ENCODE measurements around the gene ALKAL2.

ALKAL2 gene

GRCh38 chr2:284896-285492 lies 2.9 kb downstream of the ALKAL2 start:
- no peak for TF ChIP-seq CTCF (IDR thresholded peaks at IDR 0.05; ENCODE audit: low read depth, low read length)
- Histone ChIP-seq H3K4me3 (ENCODE audit: low read depth, low read length) (no peak overlapping the region), H3K9me3 (ENCODE audit: severe bottlenecking) (no peaks in the 10 kb centered on the region), H3K27me3 (ENCODE audit: insufficient read depth, low read depth, severe bottlenecking) (peaks cover 39% of the 10 kb centered on the region), H3K36me3 (peaks cover 23% of the 10 kb centered on the region), H3K27ac (no peak overlapping the region)
- DNase-seq: no peak

- no peak overlapping the region for H3K4me3 ChIP-seq (ENCODE audit: low read depth, low read length)
- H3K27me3 ChIP-seq (ENCODE audit: insufficient read depth, low read depth, severe bottlenecking): peaks cover 31% of the 10 kb centered on the region
- TF ChIP-seq CTCF (IDR thresholded peaks at IDR 0.05; ENCODE audit: low read depth, low read length): no peak
- no peaks in the 10 kb centered on the region for H3K9me3 ChIP-seq (ENCODE audit: severe bottlenecking)
- H3K27ac ChIP-seq: no peak overlapping the region
- no peak for DNase-seq
- peaks cover 28% of the 10 kb centered on the region for H3K36me3 ChIP-seq
These were observed 3.7 kb downstream of the ALKAL2 start for GRCh38 chr2:283996-284794.

- Histone ChIP-seq H3K27ac (no peak overlapping the region), H3K9me3 (ENCODE audit: severe bottlenecking) (no peaks in the 10 kb centered on the region), H3K4me3 (ENCODE audit: low read depth, low read length) (no peak overlapping the region), H3K36me3 (peaks cover 44% of the 10 kb centered on the region), H3K27me3 (ENCODE audit: insufficient read depth, low read depth, severe bottlenecking) (peaks cover 21% of the 10 kb centered on the region)
- TF ChIP-seq CTCF (IDR thresholded peaks at IDR 0.05; ENCODE audit: low read depth, low read length): no peak
- no peak for DNase-seq
These were observed 5.3 kb downstream of the ALKAL2 start for GRCh38 chr2:282371-283263.

GRCh38 chr2:281381-281780 lies 6.5 kb downstream of the ALKAL2 start:
- Histone ChIP-seq H3K4me3 (ENCODE audit: low read depth, low read length) (no peak overlapping the region), H3K9me3 (ENCODE audit: severe bottlenecking) (no peaks in the 10 kb centered on the region), H3K36me3 (peaks cover 56% of the 10 kb centered on the region), H3K27me3 (ENCODE audit: insufficient read depth, low read depth, severe bottlenecking) (peaks cover 9% of the 10 kb centered on the region), H3K27ac (no peak overlapping the region)
- no peak for TF ChIP-seq CTCF (IDR thresholded peaks at IDR 0.05; ENCODE audit: low read depth, low read length)
- DNase-seq: no peak

GRCh38 chr2:280650-281110 lies 7.2 kb downstream of the ALKAL2 start:
- no peak for DNase-seq
- no peak for TF ChIP-seq CTCF (IDR thresholded peaks at IDR 0.05; ENCODE audit: low read depth, low read length)
- Histone ChIP-seq H3K27me3 (ENCODE audit: insufficient read depth, low read depth, severe bottlenecking) (peaks cover 2% of the 10 kb centered on the region), H3K4me3 (ENCODE audit: low read depth, low read length) (no peak overlapping the region), H3K9me3 (ENCODE audit: severe bottlenecking) (no peaks in the 10 kb centered on the region), H3K27ac (no peak overlapping the region), H3K36me3 (peaks cover 63% of the 10 kb centered on the region)

Data from WERI-Rb-1 (cell line).